GM23338 (cell line): ENCODE data around the gene NEK2. TPM values are rescaled to one million over a fixed set of nuclear protein-coding genes. Genes with fewer than 3 reads are reported as not detected.

ENCODE experiments used
- ATAC-seq: fragments of 200-7000 bp; cut with Tn5 transposase; 3 replicates; pipeline ENCODE4 v1.9.1; 2020
- DNase-seq: peaks from one replicate; pipeline ENCODE4 v3.0.0-alpha.2; 2015; ENCODE audit warnings: low spot score
- H2AFZ ChIP-seq: fragments of 200-600 bp; sonication (generic); 2 replicates; pipeline ENCODE4 v1.8.0; 2016; ENCODE audit warnings: antibody characterized with exemption, mild to moderate bottlenecking, moderate library complexity
- H3F3A ChIP-seq: fragments of 200-600 bp; sonication (generic); replicated peaks from 2 replicates; pipeline ENCODE4 v1.8.0; 2017; ENCODE audit warnings: antibody characterized with exemption, mixed run types, low read depth
- H3K27ac ChIP-seq: fragments of 200-600 bp; sonication (generic); 2 replicates; pipeline ENCODE4 v1.6.1; 2016; ENCODE audit warnings: low read depth
- H3K27me3 ChIP-seq: fragments of 200-600 bp; sonication (generic); 2 replicates; pipeline ENCODE4 v1.8.0; 2016; ENCODE audit warnings: mild to moderate bottlenecking, mixed run types, moderate library complexity; ENCODE audit not compliant: insufficient read depth
- H3K36me3 ChIP-seq: fragments of 200-600 bp; sonication (generic); 2 replicates; pipeline ENCODE4 v1.8.0; 2016; ENCODE audit warnings: mild to moderate bottlenecking; ENCODE audit not compliant: insufficient read depth
- H3K4me1 ChIP-seq: fragments of 200-600 bp; sonication (generic); 2 replicates; pipeline ENCODE4 v1.8.0; 2016; ENCODE audit warnings: mild to moderate bottlenecking, moderate library complexity; ENCODE audit not compliant: insufficient read depth
- H3K4me2 ChIP-seq: fragments of 200-600 bp; sonication (generic); 2 replicates; pipeline ENCODE4 v1.7.1; 2017; ENCODE audit warnings: mixed run types
- H3K4me3 ChIP-seq: fragments of 200-600 bp; sonication (generic); 2 replicates; pipeline ENCODE4 v1.6.1; 2016; ENCODE audit warnings: mixed run types
- H3K79me2 ChIP-seq: fragments of 200-600 bp; sonication (generic); replicated peaks from 2 replicates; pipeline ENCODE4 v1.8.0; 2017; ENCODE audit warnings: mild to moderate bottlenecking; ENCODE audit not compliant: insufficient read depth
- H3K9me2 ChIP-seq: fragments of 200-600 bp; sonication (generic); 2 replicates; pipeline ENCODE4 v1.8.0; 2017; ENCODE audit not compliant: insufficient read depth
- H4K20me1 ChIP-seq: fragments of 200-600 bp; sonication (generic); replicated peaks from 2 replicates; pipeline ENCODE4 v1.8.0; 2017; ENCODE audit warnings: mild to moderate bottlenecking; ENCODE audit not compliant: insufficient read depth
- H3K27ac Mint-ChIP-seq: 2 replicates; pipeline ENCODE4 v1.8.0; 2020; ENCODE audit warnings: inconsistent platforms, mild to moderate bottlenecking, moderate library complexity, mixed read lengths
- H3K27me3 Mint-ChIP-seq: 3 replicates; pipeline ENCODE4 v1.8.0; 2022; ENCODE audit warnings: low read depth, mild to moderate bottlenecking, moderate library complexity, mixed read lengths, inconsistent platforms; ENCODE audit not compliant: insufficient read depth, poor library complexity
- H3K36me3 Mint-ChIP-seq: 3 replicates; pipeline ENCODE4 v1.8.0; 2021; ENCODE audit warnings: low read depth, mild to moderate bottlenecking, inconsistent platforms, moderate library complexity, mixed read lengths
- H3K4me1 Mint-ChIP-seq: 3 replicates; pipeline ENCODE4 v1.8.0; 2020; ENCODE audit warnings: mild to moderate bottlenecking, inconsistent platforms, mixed read lengths
- H3K4me3 Mint-ChIP-seq: 3 replicates; pipeline ENCODE4 v1.8.0; 2021; ENCODE audit warnings: moderate library complexity, mild to moderate bottlenecking, inconsistent platforms, mixed read lengths
- H3K9me3 Mint-ChIP-seq: 3 replicates; pipeline ENCODE4 v1.8.0; 2020; ENCODE audit warnings: moderate library complexity, mild to moderate bottlenecking, inconsistent platforms, mixed read lengths
- CREB1 ChIP-seq: fragments of 250-450 bp; sonication (Bioruptor Pico); IDR thresholded peaks from 2 replicates; pipeline ENCODE4 v1.5.0; 2020; ENCODE audit warnings: low read depth, mild to moderate bottlenecking, moderate library complexity
- ETS1 ChIP-seq: IDR thresholded peaks from 2 replicates; pipeline ENCODE4 v1.6.1; 2016; ENCODE audit warnings: antibody characterized with exemption
- EZH2 ChIP-seq: fragments of 200-600 bp; sonication (generic); IDR thresholded peaks from one replicate; pipeline ENCODE4 v1.8.0; 2017; ENCODE audit warnings: antibody characterized with exemption, mild to moderate bottlenecking, low read depth; ENCODE audit not compliant: unreplicated experiment
- EZH2phosphoT487 ChIP-seq: fragments of 200-600 bp; sonication (generic); IDR thresholded peaks from one replicate; pipeline ENCODE4 v1.8.1; 2018; ENCODE audit warnings: antibody characterized with exemption; ENCODE audit not compliant: unreplicated experiment
- JUNB ChIP-seq: IDR thresholded peaks from one replicate; pipeline ENCODE4 v1.6.1; 2016; ENCODE audit warnings: antibody characterized with exemption; ENCODE audit not compliant: unreplicated experiment
- NANOG ChIP-seq: IDR thresholded peaks from 2 replicates; pipeline ENCODE4 v1.6.1; 2016; ENCODE audit warnings: antibody characterized with exemption, borderline replicate concordance
- POLR2AphosphoS5 ChIP-seq: IDR thresholded peaks from 2 replicates; pipeline ENCODE4 v1.6.1; 2016; ENCODE audit warnings: antibody characterized with exemption, low read depth
- STAT1 ChIP-seq: IDR thresholded peaks from one replicate; pipeline ENCODE4 v1.6.1; 2016; ENCODE audit warnings: antibody characterized with exemption; ENCODE audit not compliant: unreplicated experiment
- ZNF114 ChIP-seq: fragments of 250-450 bp; sonication (Bioruptor Pico); IDR thresholded peaks from 2 replicates; pipeline ENCODE4 v1.5.0; 2020; ENCODE audit warnings: mild to moderate bottlenecking, moderate library complexity
- ZNF331 ChIP-seq: fragments of 250-450 bp; sonication (Bioruptor Pico); IDR thresholded peaks from 2 replicates; pipeline ENCODE4 v1.5.0; 2020; ENCODE audit warnings: low read depth, mild to moderate bottlenecking, moderate library complexity
- ZNF462 ChIP-seq: fragments of 250-450 bp; sonication (Bioruptor Pico); IDR thresholded peaks from 2 replicates; pipeline ENCODE4 v1.5.0; 2020; ENCODE audit warnings: mild to moderate bottlenecking, moderate library complexity
- polyA plus RNA-seq: library from polyadenylated mRNA; unstranded; fragments of >200 nt; fragmentation: Nextera tagmentation; extraction: Ambion mirVana; gene quantifications from 2 replicates; pipeline ENCODE4 v1.2.1, GENCODE V29; 2016
- total RNA-seq: library from RNA; depleted of rRNA; stranded (reverse); fragments of >200 nt; shearing (Covaris generic); gene quantifications from 2 replicates; pipeline ENCODE4 v1.2.3, GENCODE V29; 2014
- TF ChIP-seq, protein P1 (sequence below): IDR thresholded peaks from one replicate; pipeline ENCODE4 v1.6.1; 2018; ENCODE audit warnings: antibody characterized with exemption; ENCODE audit not compliant: unreplicated experiment
- TF ChIP-seq, protein P2 (sequence below), 2 experiments: fragments of 200-600 bp in 1 of 2; sonication (generic) in 1 of 2; conservative IDR thresholded peaks; 2 replicates each; pipeline versions ENCODE4 v1.5.1 to v1.6.1; 2016 to 2017; ENCODE audit warnings: antibody characterized with exemption in 2 of 2, low read depth in 2 of 2, mild to moderate bottlenecking in 2 of 2, moderate library complexity in 1 of 2

NEK2 gene
- total and polyA plus RNA-seq, 2 experiments from 2014 or later = 17.0 to 24.9 TPM

- Histone ChIP-seq H3K27me3 (no peaks in the 10 kb centered on the region), H3K4me3 (no peak overlapping the region), H3K36me3 (no peaks in the 10 kb centered on the region), H3K79me2 (no peaks in the 10 kb centered on the region), H3K4me2 (no peak overlapping the region), H4K20me1 (no peaks in the 10 kb centered on the region), H3K27ac (no peak overlapping the region), H3K4me1 (no peaks in the 10 kb centered on the region; the same call in 1 of the 2 replicates), H2AFZ (peak overlapping the region; percentile 72), H3F3A (no peaks in the 10 kb centered on the region), H3K9me2 (no peaks in the 10 kb centered on the region)
- Mint-ChIP-seq H3K9me3 (no peaks in the 10 kb centered on the region), H3K4me1 (peaks cover 8% of the 10 kb centered on the region; the same call in 2 of the 3 replicates), H3K36me3 (no peaks in the 10 kb centered on the region), H3K27ac (no peak overlapping the region; the same call in 1 of the 2 replicates), H3K27me3 (peaks cover 3% of the 10 kb centered on the region), H3K4me3 (no peak overlapping the region)
- TF ChIP-seq JUNB (no peak), STAT1 (no peak), POLR2AphosphoS5 (no peak), CREB1 (no peak), ZNF114 (CRISPR knock-in tag) (no peak), EZH2phosphoT487 (no peak), ZNF331 (CRISPR knock-in tag) (no peak), ETS1 (no peak), EZH2 (no peak), NANOG (no peak), ZNF462 (CRISPR knock-in tag) (no peak)
- TF ChIP-seq, protein P1, sequence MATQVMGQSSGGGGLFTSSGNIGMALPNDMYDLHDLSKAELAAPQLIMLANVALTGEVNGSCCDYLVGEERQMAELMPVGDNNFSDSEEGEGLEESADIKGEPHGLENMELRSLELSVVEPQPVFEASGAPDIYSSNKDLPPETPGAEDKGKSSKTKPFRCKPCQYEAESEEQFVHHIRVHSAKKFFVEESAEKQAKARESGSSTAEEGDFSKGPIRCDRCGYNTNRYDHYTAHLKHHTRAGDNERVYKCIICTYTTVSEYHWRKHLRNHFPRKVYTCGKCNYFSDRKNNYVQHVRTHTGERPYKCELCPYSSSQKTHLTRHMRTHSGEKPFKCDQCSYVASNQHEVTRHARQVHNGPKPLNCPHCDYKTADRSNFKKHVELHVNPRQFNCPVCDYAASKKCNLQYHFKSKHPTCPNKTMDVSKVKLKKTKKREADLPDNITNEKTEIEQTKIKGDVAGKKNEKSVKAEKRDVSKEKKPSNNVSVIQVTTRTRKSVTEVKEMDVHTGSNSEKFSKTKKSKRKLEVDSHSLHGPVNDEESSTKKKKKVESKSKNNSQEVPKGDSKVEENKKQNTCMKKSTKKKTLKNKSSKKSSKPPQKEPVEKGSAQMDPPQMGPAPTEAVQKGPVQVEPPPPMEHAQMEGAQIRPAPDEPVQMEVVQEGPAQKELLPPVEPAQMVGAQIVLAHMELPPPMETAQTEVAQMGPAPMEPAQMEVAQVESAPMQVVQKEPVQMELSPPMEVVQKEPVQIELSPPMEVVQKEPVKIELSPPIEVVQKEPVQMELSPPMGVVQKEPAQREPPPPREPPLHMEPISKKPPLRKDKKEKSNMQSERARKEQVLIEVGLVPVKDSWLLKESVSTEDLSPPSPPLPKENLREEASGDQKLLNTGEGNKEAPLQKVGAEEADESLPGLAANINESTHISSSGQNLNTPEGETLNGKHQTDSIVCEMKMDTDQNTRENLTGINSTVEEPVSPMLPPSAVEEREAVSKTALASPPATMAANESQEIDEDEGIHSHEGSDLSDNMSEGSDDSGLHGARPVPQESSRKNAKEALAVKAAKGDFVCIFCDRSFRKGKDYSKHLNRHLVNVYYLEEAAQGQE = no peak
- TF ChIP-seq, protein P2, sequence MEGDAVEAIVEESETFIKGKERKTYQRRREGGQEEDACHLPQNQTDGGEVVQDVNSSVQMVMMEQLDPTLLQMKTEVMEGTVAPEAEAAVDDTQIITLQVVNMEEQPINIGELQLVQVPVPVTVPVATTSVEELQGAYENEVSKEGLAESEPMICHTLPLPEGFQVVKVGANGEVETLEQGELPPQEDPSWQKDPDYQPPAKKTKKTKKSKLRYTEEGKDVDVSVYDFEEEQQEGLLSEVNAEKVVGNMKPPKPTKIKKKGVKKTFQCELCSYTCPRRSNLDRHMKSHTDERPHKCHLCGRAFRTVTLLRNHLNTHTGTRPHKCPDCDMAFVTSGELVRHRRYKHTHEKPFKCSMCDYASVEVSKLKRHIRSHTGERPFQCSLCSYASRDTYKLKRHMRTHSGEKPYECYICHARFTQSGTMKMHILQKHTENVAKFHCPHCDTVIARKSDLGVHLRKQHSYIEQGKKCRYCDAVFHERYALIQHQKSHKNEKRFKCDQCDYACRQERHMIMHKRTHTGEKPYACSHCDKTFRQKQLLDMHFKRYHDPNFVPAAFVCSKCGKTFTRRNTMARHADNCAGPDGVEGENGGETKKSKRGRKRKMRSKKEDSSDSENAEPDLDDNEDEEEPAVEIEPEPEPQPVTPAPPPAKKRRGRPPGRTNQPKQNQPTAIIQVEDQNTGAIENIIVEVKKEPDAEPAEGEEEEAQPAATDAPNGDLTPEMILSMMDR (conservative IDR thresholded peaks at IDR 0.05; ENCODE audit: low read depth in 2 of 2) = no peak
- DNase-seq = no peak
- ATAC-seq = no peak
Measured at GRCh38 chr1:211631168-211631567, 44.3 kb downstream of the NEK2 start.
